Psoas muscle (tissue), 8 donors: Measurements from ENCODE around the gene VPS4B. TPM values are rescaled to one million over a fixed set of nuclear protein-coding genes. Genes with fewer than 3 reads are reported as not detected.
A peak's percentile ranks its signal among the peaks of the same experiment; 100 is the strongest.

Experiments
- ATAC-seq, 4 donors: fragments of 200-7000 bp; cut with Tn5 transposase; one replicate each; pipeline ENCODE4 v1.9.1; 2020; ENCODE audit warnings: moderate library complexity in 3 of 4, mild to moderate bottlenecking in 2 of 4
- DNase-seq, 2 donors: peaks; one replicate each; pipeline ENCODE4 v3.0.0-alpha.2; 2020
- H3K27ac ChIP-seq: fragments of 200-600 bp; one replicate; pipeline ENCODE4 v1.8.0; 2022
- H3K27me3 ChIP-seq, 3 donors: fragments of 200-600 bp in 1 of 3; one replicate each; pipeline versions ENCODE4 v1.6.1 to v1.8.0; 2013 to 2022; ENCODE audit warnings: low read length in 2 of 3, mild to moderate bottlenecking in 2 of 3, moderate library complexity in 1 of 3; ENCODE audit not compliant: insufficient read depth in 3 of 3
- H3K36me3 ChIP-seq, 2 donors: fragments of 200-600 bp in 1 of 2; one replicate each; pipeline versions ENCODE4 v1.6.1 to v1.8.0; 2013 to 2022; ENCODE audit warnings: low read depth in 1 of 2, mild to moderate bottlenecking in 1 of 2, moderate library complexity in 1 of 2; ENCODE audit not compliant: insufficient read depth in 1 of 2
- H3K4me1 ChIP-seq: fragments of 200-600 bp; one replicate; pipeline ENCODE4 v1.8.0; 2022
- H3K4me3 ChIP-seq: fragments of 200-600 bp; one replicate; pipeline ENCODE4 v1.8.0; 2022; ENCODE audit warnings: mild to moderate bottlenecking
- H3K9me3 ChIP-seq: fragments of 200-600 bp; one replicate; pipeline ENCODE4 v1.8.0; 2022
- CTCF ChIP-seq: fragments of 200-600 bp; IDR thresholded peaks from one replicate; pipeline ENCODE4 v1.8.0; 2022; ENCODE audit warnings: antibody characterized with exemption
- WGBS, 3 donors: extraction: QIAGEN DNeasy Blood & Tissue Kit; methylation state at CpG; one replicate each; pipeline versions ENCODE4 v1.1.6 to v1.1.7; 2013; 5-methylcytosine and 5-hydroxymethylcytosine counted together
- intact Hi-C, 2 donors: fragments of 100-400 bp; cut with DNase I; formaldehyde crosslinking; loops; one replicate each; pipeline versions ENCODE4 v1.11.0 to v1.14.2; 2022
- polyA plus RNA-seq, 3 donors: library from polyadenylated mRNA; stranded (reverse); fragments of 200-250 nt; gene quantifications; one replicate each; pipeline ENCODE4 v1.2.3, GENCODE V29; 2013
- total RNA-seq, 4 donors: library from RNA; stranded (reverse); fragmentation: NEBNext Ultra II Directional in 2 of 4; extraction: Animal tissue kit (Norgen Biotek cat#: 25700) in 2 of 4; gene quantifications; one replicate each; pipeline versions ENCODE4 v1.2.1 to v1.2.4, GENCODE V29; 2021 to 2023
- donor health status: healthy with polysubstance abuse.
- donor health status: DM: no; HTN: no; CAD: no; lungs with moderate emphysema.
- donor health status: Bipolar disorder and iron deficiency.
- donor health status: healthy.
- donor health status: DM: yes; HTN: yes; CAD: no.
- donor health status: DM: no; HTN: no; CAD: no.
- donor health status: DM: no; HTN: no; CAD: no.
- donor health status: DM: yes; HTN: yes; CAD: no.

VPS4B gene
- total and polyA plus RNA-seq, 7 donors, result 8.4 to 24.8 (median 17.9) TPM

GRCh38 chr18:63427558-63427957, 5.3 kb upstream of the VPS4B start:
- DNase-seq, result no peak
- Histone ChIP-seq H3K27ac (no peak overlapping the region), H3K27me3 (no peaks in the 10 kb centered on the region), H3K4me1 (peaks cover 4% of the 10 kb centered on the region), H3K36me3 (no peaks in the 10 kb centered on the region), H3K9me3 (no peaks in the 10 kb centered on the region), H3K4me3 (no peak overlapping the region)
- no peak for ATAC-seq
- no peak for TF ChIP-seq CTCF
- intact Hi-C loops, result loop anchor here in 1 of 2 donors (10.0 kb wide), 1 partner anchor 713 kb away; the partner anchor contains the start of gene PHLPP1
- WGBS, 3 donors, result 83 to 88% (median 84%) methylated on average over 4 of the region's 4 CpGs

DNA sequence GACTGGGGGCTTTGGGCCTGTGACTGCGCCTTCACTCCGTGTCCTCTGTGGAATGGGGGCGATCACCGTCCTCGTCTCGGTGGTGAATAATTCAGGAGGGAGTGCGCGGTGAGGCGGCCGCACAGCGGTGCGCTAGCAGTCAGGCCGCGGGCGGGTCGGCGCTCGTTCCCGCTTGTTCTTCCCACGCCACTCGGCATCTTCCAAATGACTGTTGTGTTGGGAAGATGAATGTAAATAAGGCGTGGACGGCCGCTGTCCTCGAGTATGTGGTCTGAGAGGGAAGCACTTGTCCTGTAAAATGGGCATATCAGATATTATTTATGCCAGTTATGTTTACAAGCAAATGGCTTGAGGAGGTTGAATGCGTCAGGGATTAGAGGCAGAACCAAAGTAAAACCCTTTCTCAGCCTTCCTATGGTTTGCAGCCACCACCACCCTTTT, 608 bp upstream of the VPS4B start:
- peak overlapping the region; percentile 95 for H3K27ac ChIP-seq
- DNase-seq (no peak), ATAC-seq (peak; percentile 56 to 74 (median 59))
- no peak for TF ChIP-seq CTCF
- peak overlapping the region; percentile 98 for H3K4me3 ChIP-seq
- peaks cover 11% of the 10 kb centered on the region for H3K4me1 ChIP-seq
- WGBS, 3 donors, result 2% methylated on average over 26 of the region's 26 CpGs
- no peaks in the 10 kb centered on the region for H3K27me3 ChIP-seq
- intact Hi-C loops, result loop anchor here (2.0 to 10.0 kb wide), 2 partner anchors 56 to 708 kb away; partner anchors contain the start of genes KDSR (in 2 of the 2) and PHLPP1 (in 1 of the 2)
- H3K36me3 ChIP-seq, result peaks cover 4 to 16% of the 10 kb centered on the region in 2 donors
- H3K9me3 ChIP-seq, result no peaks in the 10 kb centered on the region

- no peaks in the 10 kb centered on the region for H3K27me3 ChIP-seq
- no peaks in the 10 kb centered on the region for H3K9me3 ChIP-seq
- intact Hi-C loops, result loop anchor here in 1 of 2 donors (10.0 kb wide), 1 partner anchor 707 kb away; the partner anchor contains the start of gene PHLPP1
- H3K36me3 ChIP-seq, result peaks cover 4 to 24% of the 10 kb centered on the region in 2 donors
- no peak for TF ChIP-seq CTCF
- H3K4me3 ChIP-seq, result peak overlapping the region; percentile 98
- H3K27ac ChIP-seq, result peak overlapping the region; percentile 95
- peaks cover 11% of the 10 kb centered on the region for H3K4me1 ChIP-seq
- DNase-seq, result no peak
- 7 to 13% (median 11%) methylated on average over 6 of the region's 6 CpGs for WGBS, 3 donors
- ATAC-seq, result no peak
These were observed 762 bp downstream of the VPS4B start for GRCh38 chr18:63421514-63421913.

DNA sequence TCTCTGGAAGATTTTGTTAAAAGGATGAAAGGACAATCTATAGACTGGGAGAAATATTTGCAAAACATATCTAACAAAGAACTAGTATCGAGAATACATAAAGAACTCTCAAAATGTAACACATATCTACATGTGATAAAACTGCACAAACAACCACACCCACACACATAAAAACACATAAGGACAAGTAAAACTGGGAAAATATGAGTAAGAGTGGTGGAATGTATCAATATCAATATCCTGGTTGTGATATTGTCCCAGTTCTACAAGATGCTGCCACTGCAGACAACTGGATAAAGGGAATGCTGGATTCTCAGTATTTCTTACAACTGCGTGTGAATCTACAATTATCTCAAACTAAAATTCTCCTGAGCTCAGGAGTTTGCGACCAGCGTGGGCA, 9.3 kb downstream of the VPS4B start:
- Histone ChIP-seq H3K36me3 (peaks cover 3 to 72% of the 10 kb centered on the region in 2 donors), H3K27ac (no peak overlapping the region), H3K4me1 (no peaks in the 10 kb centered on the region), H3K9me3 (no peaks in the 10 kb centered on the region), H3K27me3 (no peaks in the 10 kb centered on the region), H3K4me3 (no peak overlapping the region)
- intact Hi-C loops, result loop anchor here in 1 of 2 donors (5.0 kb wide), 1 partner anchor 51 kb away; no protein-coding TSS in a partner anchor
- ATAC-seq (no peak), DNase-seq (no peak)
- WGBS, 3 donors, result 73 to 92% (median 73%) methylated on average over 4 of the region's 4 CpGs
- TF ChIP-seq CTCF, result no peak

DNA sequence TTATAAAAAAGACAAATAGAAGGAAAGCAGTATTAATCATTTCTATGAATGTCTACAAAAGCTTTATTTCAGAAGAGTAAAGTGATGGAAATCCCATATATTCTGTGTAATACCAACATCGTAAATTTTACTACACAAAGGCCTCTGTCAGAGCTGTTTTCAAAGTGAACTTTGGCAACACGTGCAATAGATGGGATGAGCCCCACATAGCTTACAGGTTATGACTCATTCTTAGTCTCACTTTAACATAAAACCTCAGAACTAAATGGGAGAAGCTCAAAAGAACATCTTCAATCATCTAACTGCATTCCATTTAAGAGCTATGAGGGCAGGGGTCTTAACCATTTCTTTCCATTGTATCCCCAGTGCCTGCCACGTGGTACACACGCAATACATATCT, 11.5 kb downstream of the VPS4B start:
- Histone ChIP-seq H3K36me3 (peaks cover 3 to 81% of the 10 kb centered on the region in 2 donors), H3K4me1 (no peaks in the 10 kb centered on the region), H3K4me3 (no peak overlapping the region), H3K9me3 (no peaks in the 10 kb centered on the region), H3K27me3 (no peaks in the 10 kb centered on the region), H3K27ac (no peak overlapping the region)
- intact Hi-C loops, result loop anchor here in 1 of 2 donors (5.0 kb wide), 1 partner anchor 48 kb away; no protein-coding TSS in a partner anchor
- ATAC-seq, result no peak
- no peak for TF ChIP-seq CTCF
- 91 to 96% (median 94%) methylated on average over 4 of the region's 4 CpGs for WGBS, 3 donors
- DNase-seq, result no peak
